GM19023 (cell line): ENCODE measurements around the gene MAST1.

Experiments
- ATAC-seq: cut with Tn5 transposase; IDR thresholded peaks from one replicate; pipeline ENCODE4 v1.9.1; 2021; ENCODE audit warnings: mild to moderate bottlenecking, moderate library complexity; ENCODE audit not compliant: unreplicated experiment

The MAST1 gene

GRCh38 chr19:12867120-12868099 lies 29.1 kb downstream of the MAST1 start:
- ATAC-seq = no peak

GRCh38 chr19:12868540-12869112 lies 30.3 kb downstream of the MAST1 start:
- no peak for ATAC-seq

- ATAC-seq = no peak
Observed at GRCh38 chr19:12871681-12872080, 33.4 kb downstream of the MAST1 start.

GRCh38 chr19:12872255-12872654 lies 33.9 kb downstream of the MAST1 start:
- ATAC-seq = no peak

- ATAC-seq = no peak
Observed at GRCh38 chr19:12872941-12873890, 34.9 kb downstream of the MAST1 start.

- no peak for ATAC-seq
Observed at GRCh38 chr19:12873891-12874745, 35.8 kb downstream of the MAST1 start.

GRCh38 chr19:12875086-12875485 lies 36.8 kb downstream of the MAST1 start:
- no peak for ATAC-seq

GRCh38 chr19:12880551-12881171 lies 42.3 kb downstream of the MAST1 start:
- ATAC-seq = peak; percentile 32

GRCh38 chr19:12881172-12881808 lies 43.0 kb downstream of the MAST1 start, which contains the start of gene DNASE2:
TSS of gene DNASE2 (minus strand) at chr19:12881449. CDS start at chr19:12881375, 74 bp downstream.
- ATAC-seq = peak; percentile 78

- ATAC-seq = no peak
Observed at GRCh38 chr19:12882589-12882988, 44.3 kb downstream of the MAST1 start.

- ATAC-seq = no peak
Observed at GRCh38 chr19:12884202-12884601, 45.9 kb downstream of the MAST1 start.

GRCh38 chr19:12884627-12884925 lies 46.3 kb downstream of the MAST1 start:
- no peak for ATAC-seq

GRCh38 chr19:12884926-12885748 lies 46.8 kb downstream of the MAST1 start:
- no peak for ATAC-seq

- ATAC-seq = no peak
Observed at GRCh38 chr19:12885749-12886650, 47.7 kb downstream of the MAST1 start.

GRCh38 chr19:12886651-12886968 lies 48.3 kb downstream of the MAST1 start:
- ATAC-seq = no peak

- no peak for ATAC-seq
Observed at GRCh38 chr19:12886969-12887747, 48.8 kb downstream of the MAST1 start, which contains the start of gene KLF1. TSS of gene KLF1 (minus strand) at chr19:12887201. CDS start at chr19:12887140, 61 bp downstream.
